ENCODE results near the gene THRA. TPM values are rescaled to one million over a fixed set of nuclear protein-coding genes. Genes with fewer than 3 reads are reported as not detected.

THRA gene
- total and polyA plus RNA-seq, 2 of the 8 experiments (the other 6 are each of a cell fraction or from before 2014, with no cell fraction given), result 6.4 to 10.2 TPM

- H4K91ac ChIP-seq (replicated peaks; ENCODE audit: insufficient read length, low read length), result no peak overlapping the region
- no peak overlapping the region for H4K8ac ChIP-seq (ENCODE audit: extremely low read depth, insufficient read depth, low read length)
- POLR2A ChIA-PET (ENCODE audit: partially characterized antibody), result interaction anchor here (0.6 to 2.5 kb wide), 18 partner anchors 9 to 275 kb away, joined by 3 to 13 read pairs (median 3); partner anchors contain the start of genes CSF3 and MED24
- peaks cover 0 to 5% of the 10 kb centered on the region in 2 experiments for H4K20me1 ChIP-seq (replicated peaks in 1 of 2; ENCODE audit: control insufficient read depth in 1 of 2, insufficient read depth in 2 of 2, low read length in 2 of 2)
- H3K14ac ChIP-seq (ENCODE audit: insufficient read length), result no peak overlapping the region
- no peak overlapping the region for H3K56ac ChIP-seq (replicated peaks; ENCODE audit: insufficient read length, low read depth, low read length)
- no peak overlapping the region for H2BK5ac ChIP-seq (ENCODE audit: low read depth, low read length)
- H2AK5ac ChIP-seq (ENCODE audit: low read depth, low read length), result no peak overlapping the region
- DNase-seq (ENCODE audit: low read depth in 1 of 2, low spot score in 2 of 2) (peak; percentile 43 to 91), FAIRE-seq (peak; percentile 63)
- H2BK15ac ChIP-seq (ENCODE audit: low read length), result no peak overlapping the region
- H3K9ac ChIP-seq (replicated peaks in 1 of 4; ENCODE audit: extremely low read depth in 1 of 4, low read depth in 3 of 4, low read length in 3 of 4), result no peak overlapping the region
- no peak overlapping the region for H2BK120ac ChIP-seq (replicated peaks; ENCODE audit: low read depth, low read length)
- H3K79me1 ChIP-seq (ENCODE audit: low read depth, low read length), result no peaks in the 10 kb centered on the region
- 13% methylated on average over 12 of the region's 12 CpGs; no CpG with 5 or more reads in 1 of the 2 experiments for WGBS, 2 experiments (ENCODE audit: extremely low coverage in 1 of 2, insufficient coverage in 1 of 2, insufficient read length in 1 of 2, insufficient replicate concordance in 2 of 2, low coverage in 1 of 2, low lambda C conversion rate in 2 of 2, missing lambda C conversion rate in 1 of 2)
- H3K4ac ChIP-seq (replicated peaks; ENCODE audit: insufficient read length, low read depth, low read length), result no peak overlapping the region
- no peak overlapping the region for H4K5ac ChIP-seq (ENCODE audit: insufficient read length, low read depth, low read length)
- H2BK12ac ChIP-seq (ENCODE audit: low read depth, low read length), result no peak overlapping the region
- no peaks in the 10 kb centered on the region for H3K9me3 ChIP-seq (ENCODE audit: insufficient read depth in 2 of 2, low read depth in 1 of 2, low read length in 1 of 2)
- no peaks in the 10 kb centered on the region for H3K79me2 ChIP-seq (ENCODE audit: control insufficient read depth in 1 of 2, insufficient read depth in 2 of 2, low read length in 2 of 2)
- no peak overlapping the region for H3K4me2 ChIP-seq (ENCODE audit: insufficient read depth in 1 of 2, low read depth in 2 of 2, low read length in 2 of 2)
- peaks cover 0 to 12% (median 4%) of the 10 kb centered on the region in 4 experiments; a peak in 5 of 7 replicates for H3K4me1 ChIP-seq (replicated peaks in 1 of 4; ENCODE audit: control insufficient read depth in 3 of 4, insufficient read depth in 4 of 4, low read length in 3 of 4)
- CTCF ChIA-PET (ENCODE audit: partially characterized antibody), result interaction anchor here (0.6 to 29.7 kb wide), 19 partner anchors 9 to 294 kb away, joined by 3 to 876 read pairs (median 6); partner anchors contain the start of genes CASC3, CSF3, MED24 and NR1D1
- H3K27me3 ChIP-seq (replicated peaks in 1 of 4; ENCODE audit: control insufficient read depth in 3 of 4, extremely low read depth in 1 of 4, insufficient read depth in 3 of 4, low read length in 3 of 4), result no peaks in the 10 kb centered on the region
- H3K23me2 ChIP-seq (ENCODE audit: low read depth, low read length), result no peaks in the 10 kb centered on the region
- H3K27ac ChIP-seq (ENCODE audit: low read depth, low read length), result no peak overlapping the region
- 0 out of 2 replicates have a peak overlapping the region, but pooled peaks have one; percentile 5 for H2BK20ac ChIP-seq (ENCODE audit: low read length)
- H2AFZ ChIP-seq (ENCODE audit: low read length), result no peak overlapping the region
- H3K4me3 ChIP-seq (ENCODE audit: extremely low read depth in 1 of 4, insufficient read depth in 2 of 4, low read depth in 3 of 4, low read length in 4 of 4), result no peak overlapping the region
- H3K36me3 ChIP-seq (ENCODE audit: control insufficient read depth in 2 of 4, insufficient read depth in 4 of 4, low read length in 3 of 4), result peaks cover 7 to 28% (median 12%) of the 10 kb centered on the region in 4 experiments
- H3K18ac ChIP-seq (ENCODE audit: extremely low read depth, low read length), result no peak overlapping the region
- H3K23ac ChIP-seq (ENCODE audit: insufficient read length), result no peak overlapping the region
These were observed 27.6 kb upstream of the THRA start for GRCh38 chr17:40035162-40035559.

All from H1 (cell line).